22Rv1 (cell line): ENCODE data around the gene LY6G6C.

Experiments
- ZFX ChIP-seq: fragments of 450-650 bp; IDR thresholded peaks from 2 replicates; pipeline ENCODE4 v1.6.1; 2017; ENCODE audit warnings: antibody characterized with exemption, borderline replicate concordance
- TF ChIP-seq, protein P1 (sequence below): fragments of 450-650 bp; IDR thresholded peaks from 2 replicates; pipeline ENCODE4 v1.5.1; 2017; ENCODE audit warnings: mild to moderate bottlenecking

DNA sequence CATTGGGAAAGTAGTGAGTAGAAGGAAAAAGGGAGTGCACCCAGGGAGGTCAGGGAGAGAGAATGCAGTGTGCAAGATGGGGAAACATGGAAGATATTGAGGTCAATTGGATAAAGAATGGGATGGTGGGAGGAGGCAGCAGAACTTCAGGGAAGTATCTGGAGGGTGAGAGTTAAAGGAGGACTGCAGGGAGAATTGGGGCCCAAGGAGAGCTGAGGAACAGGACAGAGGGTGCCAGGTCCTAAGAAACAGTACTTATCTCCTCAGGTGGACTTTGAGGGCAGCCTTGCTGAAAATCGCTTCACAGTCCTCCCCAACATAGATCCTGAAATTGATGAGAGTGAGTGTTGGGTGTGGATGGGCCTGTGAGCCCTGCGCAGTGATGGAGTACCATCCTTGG, 36.7 kb upstream of the LY6G6C start:
- TF ChIP-seq, protein P1, sequence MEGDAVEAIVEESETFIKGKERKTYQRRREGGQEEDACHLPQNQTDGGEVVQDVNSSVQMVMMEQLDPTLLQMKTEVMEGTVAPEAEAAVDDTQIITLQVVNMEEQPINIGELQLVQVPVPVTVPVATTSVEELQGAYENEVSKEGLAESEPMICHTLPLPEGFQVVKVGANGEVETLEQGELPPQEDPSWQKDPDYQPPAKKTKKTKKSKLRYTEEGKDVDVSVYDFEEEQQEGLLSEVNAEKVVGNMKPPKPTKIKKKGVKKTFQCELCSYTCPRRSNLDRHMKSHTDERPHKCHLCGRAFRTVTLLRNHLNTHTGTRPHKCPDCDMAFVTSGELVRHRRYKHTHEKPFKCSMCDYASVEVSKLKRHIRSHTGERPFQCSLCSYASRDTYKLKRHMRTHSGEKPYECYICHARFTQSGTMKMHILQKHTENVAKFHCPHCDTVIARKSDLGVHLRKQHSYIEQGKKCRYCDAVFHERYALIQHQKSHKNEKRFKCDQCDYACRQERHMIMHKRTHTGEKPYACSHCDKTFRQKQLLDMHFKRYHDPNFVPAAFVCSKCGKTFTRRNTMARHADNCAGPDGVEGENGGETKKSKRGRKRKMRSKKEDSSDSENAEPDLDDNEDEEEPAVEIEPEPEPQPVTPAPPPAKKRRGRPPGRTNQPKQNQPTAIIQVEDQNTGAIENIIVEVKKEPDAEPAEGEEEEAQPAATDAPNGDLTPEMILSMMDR, result no peak
- TF ChIP-seq ZFX, result no peak
